ENCODE measurements around the gene HNF4A.

HNF4A gene

DNA sequence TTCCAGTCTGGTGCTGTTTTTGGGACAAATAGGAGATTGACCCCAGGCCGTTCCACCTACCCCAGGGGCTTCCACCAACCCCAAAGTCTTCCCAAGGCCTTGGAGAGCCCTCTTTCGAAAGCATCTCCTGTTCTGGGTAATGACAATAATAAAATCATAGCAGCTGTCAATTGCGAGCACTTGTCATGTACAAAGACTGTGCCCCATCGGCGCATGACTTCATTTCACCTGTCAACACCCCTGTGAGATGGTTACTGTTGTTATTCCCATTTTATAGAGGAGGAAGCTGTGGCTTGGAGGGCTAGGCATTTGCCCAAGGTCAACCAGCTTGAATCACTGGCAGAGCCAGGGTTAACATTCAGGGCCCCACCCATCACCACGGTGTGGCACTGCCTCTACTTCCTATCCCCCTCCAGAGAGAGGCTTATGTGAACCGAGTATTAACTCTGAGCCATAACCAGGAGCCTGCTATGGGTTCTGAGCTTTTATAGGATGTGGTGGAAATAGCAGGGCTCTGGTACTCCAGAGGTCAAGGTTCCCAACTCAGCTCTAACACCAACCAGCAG lies 51.2 kb downstream of the HNF4A start:
- DNase-seq (ENCODE audit: low spot score) = no peak

GRCh38 chr20:44407402-44408184 lies 52.1 kb downstream of the HNF4A start:
- no peak for DNase-seq (ENCODE audit: low spot score)

- DNase-seq (ENCODE audit: low spot score) = no peak
These were observed 53.7 kb downstream of the HNF4A start for GRCh38 chr20:44409132-44409600.

GRCh38 chr20:44410583-44411019 lies 55.1 kb downstream of the HNF4A start:
- no peak for DNase-seq (ENCODE audit: low spot score)

GRCh38 chr20:44411020-44411756 lies 55.7 kb downstream of the HNF4A start:
- DNase-seq (ENCODE audit: low spot score) = no peak

DNA sequence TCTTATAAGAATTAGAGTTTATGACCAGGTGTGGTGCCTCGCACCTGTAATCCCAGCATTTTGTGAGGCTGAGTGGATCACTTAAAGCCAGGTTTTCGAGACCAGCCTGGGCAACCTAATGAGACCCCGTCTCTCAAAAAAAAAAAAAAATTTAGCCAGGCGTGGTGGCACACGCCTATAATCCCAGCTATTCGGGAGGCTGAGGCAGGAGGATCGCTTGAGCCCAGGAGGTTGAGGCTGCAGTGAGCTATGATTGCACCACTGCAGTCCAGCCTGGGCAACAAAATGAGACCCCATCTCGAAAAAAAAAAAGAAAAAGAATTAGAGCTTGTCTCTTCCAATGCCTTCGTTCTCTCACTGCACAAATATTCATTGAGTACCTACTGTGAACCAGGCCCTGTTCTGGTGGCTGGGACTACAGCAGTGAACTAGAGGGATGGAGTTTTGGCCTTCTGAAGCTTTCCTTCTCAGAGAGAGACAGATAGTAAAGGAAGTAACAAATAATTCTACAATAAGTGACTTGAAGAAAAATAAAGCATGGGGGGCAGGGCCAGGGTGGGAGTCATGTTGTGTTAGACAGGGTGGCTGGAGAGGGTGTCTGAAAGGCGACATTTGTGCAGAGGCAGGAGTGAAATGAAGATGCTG lies 56.4 kb downstream of the HNF4A start:
- DNase-seq (ENCODE audit: low spot score) = no peak

DNA sequence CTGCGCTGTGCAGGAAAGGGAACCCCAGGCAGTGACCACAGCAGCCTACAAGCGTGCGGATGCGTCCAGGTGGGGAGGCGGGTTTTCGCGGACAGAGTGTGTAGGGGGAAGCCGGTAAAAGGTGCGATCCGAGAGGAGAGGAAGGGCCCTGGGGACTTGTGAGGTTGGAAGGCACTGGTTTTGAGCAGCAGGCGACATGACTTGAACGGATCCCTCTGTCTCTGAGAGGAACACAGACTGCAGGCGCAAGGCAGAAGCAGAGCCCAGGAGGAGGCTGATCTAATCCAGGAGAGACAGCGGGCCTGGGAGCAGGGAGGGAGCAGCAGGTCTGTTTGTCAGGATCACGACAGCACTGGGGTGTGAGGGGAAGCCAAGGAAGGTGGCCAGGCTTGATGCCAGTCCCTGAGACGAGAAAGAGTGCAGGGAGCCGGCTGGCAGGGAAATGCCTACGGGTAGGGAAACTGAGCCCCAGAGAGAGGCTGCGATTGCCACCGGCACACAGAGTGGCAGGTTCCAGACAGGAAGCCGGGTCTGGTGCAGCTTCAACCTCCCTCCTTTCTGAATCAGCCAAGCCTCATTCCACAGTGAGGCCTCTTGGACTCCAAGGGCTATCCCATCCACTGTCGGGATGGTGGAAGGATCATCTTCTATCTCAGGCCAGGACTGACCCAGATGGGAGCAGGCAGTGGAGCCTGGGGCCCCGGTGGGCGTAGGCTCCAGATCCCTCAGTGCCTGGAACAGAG lies 57.1 kb downstream of the HNF4A start:
- no peak for DNase-seq (ENCODE audit: low spot score)

GRCh38 chr20:44413575-44414345 lies 58.3 kb downstream of the HNF4A start:
- DNase-seq (ENCODE audit: low spot score) = no peak

- no peak for DNase-seq (ENCODE audit: low spot score)
These were observed 58.8 kb downstream of the HNF4A start for GRCh38 chr20:44414346-44414714.

DNA sequence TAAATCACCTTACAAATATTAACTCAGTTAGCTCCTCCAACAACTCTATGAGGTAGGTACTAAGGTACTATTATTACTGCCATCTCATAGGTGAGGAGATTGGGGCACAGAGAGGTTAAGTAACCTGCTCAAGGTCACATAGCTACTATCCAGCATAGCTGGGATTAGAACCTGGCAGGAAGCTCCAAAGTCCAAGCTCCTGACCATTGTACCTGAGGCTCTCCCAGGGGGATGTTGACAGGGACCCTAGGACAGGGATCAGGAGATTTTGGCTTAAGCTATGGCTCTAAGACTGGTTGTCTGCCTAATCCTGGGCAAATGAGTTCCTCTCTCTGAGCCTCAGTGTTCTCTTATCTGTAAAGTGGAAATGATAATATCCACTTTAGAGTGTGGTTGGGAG lies 59.3 kb downstream of the HNF4A start:
- no peak for DNase-seq (ENCODE audit: low spot score)

- DNase-seq (ENCODE audit: low spot score) = no peak
These were observed 60.6 kb downstream of the HNF4A start for GRCh38 chr20:44415833-44416715.

DNA sequence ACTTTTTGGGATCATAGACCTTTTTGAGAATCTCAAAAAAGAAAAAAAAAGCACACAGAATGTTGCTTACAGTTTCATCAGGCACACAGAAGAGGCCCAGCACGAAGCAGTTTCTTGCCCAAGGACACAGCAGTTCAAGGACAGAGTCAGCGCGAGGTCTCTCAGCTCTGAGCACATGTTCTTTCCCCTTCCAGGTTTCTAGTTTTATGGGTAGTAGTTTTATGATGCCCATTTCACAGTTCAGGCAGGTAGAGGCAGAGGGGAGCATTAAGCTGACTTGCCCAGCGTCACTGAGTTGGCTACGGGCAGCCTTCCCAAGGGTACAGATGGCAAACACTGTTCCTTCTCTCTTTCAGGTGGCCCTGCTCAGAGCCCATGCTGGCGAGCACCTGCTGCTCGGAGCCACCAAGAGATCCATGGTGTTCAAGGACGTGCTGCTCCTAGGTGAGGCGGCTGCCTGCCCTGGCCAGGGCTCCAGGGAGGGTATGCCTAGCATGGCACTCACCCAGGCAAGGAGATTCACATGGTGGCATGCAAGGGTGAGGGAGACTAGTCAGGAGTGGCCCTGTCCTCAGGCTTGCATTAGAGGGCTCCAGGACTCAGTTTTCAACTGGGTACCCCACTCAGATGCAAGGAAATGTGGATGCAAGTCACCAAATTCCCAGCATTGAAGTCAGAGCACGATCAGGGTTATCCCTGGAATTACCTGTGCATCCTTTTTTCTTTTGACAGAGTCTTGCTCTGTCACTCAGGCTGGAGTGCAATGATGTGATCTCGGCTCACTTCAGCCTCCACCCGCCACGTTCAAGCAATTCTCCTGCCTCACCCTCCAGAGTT lies 62.8 kb downstream of the HNF4A start:
- no peak for DNase-seq (ENCODE audit: low spot score)

DNA sequence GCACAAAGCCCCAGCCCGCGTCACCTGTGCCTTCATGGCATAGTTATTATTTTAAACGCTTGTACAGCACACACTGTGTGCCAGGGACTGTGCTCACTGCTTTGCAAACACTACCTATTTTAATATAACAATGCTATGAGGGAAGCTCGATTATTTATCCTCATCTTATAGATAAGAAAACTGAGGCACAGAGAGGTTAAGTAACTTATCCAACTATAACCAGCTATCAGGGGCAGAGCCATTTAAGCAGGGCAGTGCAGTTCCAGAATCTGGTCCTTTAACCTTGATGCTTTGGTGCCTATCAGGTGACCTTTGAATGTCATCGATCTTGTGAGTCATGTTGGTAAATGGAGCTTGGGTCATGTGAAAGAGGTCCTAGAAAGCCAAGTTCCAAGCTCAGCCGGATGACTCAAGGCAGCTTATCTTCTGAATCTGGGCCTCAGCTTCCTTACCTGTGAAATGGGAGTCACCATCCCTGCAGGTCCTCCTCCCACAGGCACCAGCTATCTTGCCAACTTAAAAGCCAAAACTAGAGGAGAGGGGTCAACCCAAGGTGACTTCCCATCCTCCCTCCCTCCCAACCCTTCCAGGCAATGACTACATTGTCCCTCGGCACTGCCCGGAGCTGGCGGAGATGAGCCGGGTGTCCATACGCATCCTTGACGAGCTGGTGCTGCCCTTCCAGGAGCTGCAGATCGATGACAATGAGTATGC lies 63.8 kb downstream of the HNF4A start:
- DNase-seq (ENCODE audit: low spot score) = no peak

GRCh38 chr20:44420497-44420896 lies 65.0 kb downstream of the HNF4A start:
- DNase-seq (ENCODE audit: low spot score) = no peak

DNA sequence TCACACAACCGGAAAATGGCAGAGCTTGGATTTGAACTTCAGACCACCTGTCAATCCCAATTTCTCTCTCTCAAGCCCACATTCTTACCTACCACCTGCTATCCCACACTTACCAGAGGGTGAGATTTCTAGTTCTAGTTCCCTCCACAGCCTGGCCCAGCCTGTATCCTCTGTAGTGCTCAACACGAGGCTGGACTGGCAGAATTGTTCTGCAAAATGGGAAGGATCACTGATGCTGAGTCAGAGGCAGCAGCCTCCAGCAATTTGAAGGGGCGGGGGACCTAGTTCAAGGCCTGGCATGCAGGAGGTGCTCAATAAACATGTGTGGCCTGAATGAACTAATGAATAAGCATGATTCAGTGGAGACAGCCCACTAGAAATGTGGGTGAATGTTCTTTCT lies 66.6 kb downstream of the HNF4A start:
- no peak for DNase-seq (ENCODE audit: low spot score)

- no peak for DNase-seq (ENCODE audit: low spot score)
These were observed 68.0 kb downstream of the HNF4A start for GRCh38 chr20:44423480-44423879.

DNA sequence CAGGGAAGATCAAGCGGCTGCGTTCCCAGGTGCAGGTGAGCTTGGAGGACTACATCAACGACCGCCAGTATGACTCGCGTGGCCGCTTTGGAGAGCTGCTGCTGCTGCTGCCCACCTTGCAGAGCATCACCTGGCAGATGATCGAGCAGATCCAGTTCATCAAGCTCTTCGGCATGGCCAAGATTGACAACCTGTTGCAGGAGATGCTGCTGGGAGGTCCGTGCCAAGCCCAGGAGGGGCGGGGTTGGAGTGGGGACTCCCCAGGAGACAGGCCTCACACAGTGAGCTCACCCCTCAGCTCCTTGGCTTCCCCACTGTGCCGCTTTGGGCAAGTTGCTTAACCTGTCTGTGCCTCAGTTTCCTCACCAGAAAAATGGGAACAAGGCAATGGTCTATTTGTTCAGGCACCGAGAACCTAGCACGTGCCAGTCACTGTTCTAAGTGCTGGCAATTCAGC lies 68.6 kb downstream of the HNF4A start:
- no peak for DNase-seq (ENCODE audit: low spot score)

GRCh38 chr20:44425923-44426322 lies 70.4 kb downstream of the HNF4A start:
- DNase-seq (ENCODE audit: low spot score) = no peak
